Fibroblast of mammary gland (primary cell): ENCODE results near the gene PRR15L.
"Not testable (repeated sequence)": the region's sequence is repeated elsewhere in the genome, so short reads cannot be mapped to it uniquely, and the experiment has no call there.

Experiments
- DNase-seq: peaks from one replicate; pipeline ENCODE4 v3.0.0-alpha.2; 2010; ENCODE audit warnings: low read depth
- H3K4me3 ChIP-seq: 2 replicates; pipeline ENCODE4 v1.5.1; 2011; ENCODE audit warnings: low read depth, mild to moderate bottlenecking, low read length, moderate library complexity; ENCODE audit not compliant: control insufficient read depth
- CTCF ChIP-seq: conservative IDR thresholded peaks from 2 replicates; pipeline ENCODE4 v1.5.1; 2011; ENCODE audit warnings: low read depth, low read length, inconsistent platforms; ENCODE audit not compliant: control insufficient read depth, insufficient read depth

Gene PRR15L

GRCh38 chr17:47957591-47958490 is at the start of gene PRR15L:
Gene PRR15L, minus strand, starts transcription at chr17:47957883. Its CDS starts 4,649 bp downstream, at chr17:47953234.
- no peak within 1 kb of the TSS for H3K4me3 ChIP-seq
- no peak for TF ChIP-seq CTCF
- DNase-seq, result no peak

- no peak for DNase-seq
- no peak overlapping the region for H3K4me3 ChIP-seq
- no peak for TF ChIP-seq CTCF
Observed at GRCh38 chr17:48006936-48007709, 49.4 kb upstream of the PRR15L start.

GRCh38 chr17:48004983-48005382 is 47.3 kb upstream of the PRR15L start:
- no peak for DNase-seq
- no peak for TF ChIP-seq CTCF

GRCh38 chr17:48003417-48004151 is 45.9 kb upstream of the PRR15L start:
- no peak overlapping the region for H3K4me3 ChIP-seq
- DNase-seq, result no peak
- TF ChIP-seq CTCF, result no peak

More at GRCh38 chr17:48004983-48005382, 47.3 kb upstream of the PRR15L start:
- no peak overlapping the region for H3K4me3 ChIP-seq

GRCh38 chr17:48002916-48003416 is 45.3 kb upstream of the PRR15L start:
- DNase-seq, result no peak
- TF ChIP-seq CTCF, result no peak
- H3K4me3 ChIP-seq, result no peak overlapping the region

GRCh38 chr17:48002266-48002915 is 44.7 kb upstream of the PRR15L start:
- DNase-seq, result peak; percentile 74
- no peak for TF ChIP-seq CTCF
- H3K4me3 ChIP-seq, result no peak overlapping the region

- not testable (repeated sequence) for H3K4me3 ChIP-seq, DNase-seq
Observed at GRCh38 chr17:48001657-48002056, 44.0 kb upstream of the PRR15L start.
